Choroid plexus epithelial cell (primary cell): ENCODE data around the gene SYT2.

ENCODE experiments used
- DNase-seq: peaks from one replicate; pipeline ENCODE4 v3.0.0-alpha.2; 2010; ENCODE audit warnings: low read depth
- H3K4me3 ChIP-seq: 2 replicates; pipeline ENCODE4 v1.5.1; 2011; ENCODE audit warnings: low read depth, mild to moderate bottlenecking, control low read depth, low read length, moderate library complexity
- TF ChIP-seq, protein P1 (sequence below): conservative IDR thresholded peaks from 2 replicates; pipeline ENCODE4 v1.5.1; 2011; ENCODE audit warnings: low read depth, mild to moderate bottlenecking, control low read depth, inconsistent platforms, low read length, moderate library complexity

SYT2 gene

GRCh38 chr1:202589190-202589930, 120.9 kb downstream of the SYT2 start:
- DNase-seq, result peak; percentile 99
- TF ChIP-seq, protein P1, sequence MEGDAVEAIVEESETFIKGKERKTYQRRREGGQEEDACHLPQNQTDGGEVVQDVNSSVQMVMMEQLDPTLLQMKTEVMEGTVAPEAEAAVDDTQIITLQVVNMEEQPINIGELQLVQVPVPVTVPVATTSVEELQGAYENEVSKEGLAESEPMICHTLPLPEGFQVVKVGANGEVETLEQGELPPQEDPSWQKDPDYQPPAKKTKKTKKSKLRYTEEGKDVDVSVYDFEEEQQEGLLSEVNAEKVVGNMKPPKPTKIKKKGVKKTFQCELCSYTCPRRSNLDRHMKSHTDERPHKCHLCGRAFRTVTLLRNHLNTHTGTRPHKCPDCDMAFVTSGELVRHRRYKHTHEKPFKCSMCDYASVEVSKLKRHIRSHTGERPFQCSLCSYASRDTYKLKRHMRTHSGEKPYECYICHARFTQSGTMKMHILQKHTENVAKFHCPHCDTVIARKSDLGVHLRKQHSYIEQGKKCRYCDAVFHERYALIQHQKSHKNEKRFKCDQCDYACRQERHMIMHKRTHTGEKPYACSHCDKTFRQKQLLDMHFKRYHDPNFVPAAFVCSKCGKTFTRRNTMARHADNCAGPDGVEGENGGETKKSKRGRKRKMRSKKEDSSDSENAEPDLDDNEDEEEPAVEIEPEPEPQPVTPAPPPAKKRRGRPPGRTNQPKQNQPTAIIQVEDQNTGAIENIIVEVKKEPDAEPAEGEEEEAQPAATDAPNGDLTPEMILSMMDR, result peak; percentile 4
- H3K4me3 ChIP-seq, result no peak overlapping the region

DNA sequence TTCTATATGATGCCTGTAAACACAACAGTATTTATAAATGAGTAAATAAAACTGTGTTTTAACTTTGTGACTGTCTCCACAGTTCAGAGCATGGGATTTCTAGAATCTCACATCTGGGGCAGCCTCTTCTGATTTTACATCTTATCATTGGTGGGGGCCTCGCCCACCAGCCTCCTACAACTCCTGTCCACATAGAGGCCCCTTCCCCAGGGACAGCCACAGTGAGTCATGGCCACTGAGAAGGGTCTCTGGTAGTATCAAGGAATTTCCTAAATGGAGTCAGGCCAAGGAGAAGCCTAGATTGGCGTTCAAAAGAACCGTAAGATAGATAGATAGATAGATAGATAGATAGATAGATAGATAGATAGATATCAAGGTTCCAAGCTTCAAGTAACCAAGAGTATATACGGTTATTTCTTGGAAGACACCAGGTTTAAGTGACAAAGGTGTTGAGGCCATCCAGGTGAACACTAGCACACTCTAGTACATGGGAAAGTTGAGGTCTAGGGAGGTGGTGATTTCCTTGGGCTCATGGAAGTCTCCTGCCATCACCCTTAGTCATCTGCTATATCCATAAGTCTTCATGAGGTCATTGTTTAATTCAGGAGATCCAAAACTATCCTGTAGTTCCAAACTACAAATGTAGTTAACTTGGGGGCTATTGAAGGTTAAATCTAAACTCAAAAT, 121.6 kb downstream of the SYT2 start:
- TF ChIP-seq, protein P1, result no peak
- DNase-seq, result no peak
- no peak overlapping the region for H3K4me3 ChIP-seq

- DNase-seq, result no peak
- H3K4me3 ChIP-seq, result no peak overlapping the region
- TF ChIP-seq, protein P1, result no peak
These were observed 122.3 kb downstream of the SYT2 start for GRCh38 chr1:202587859-202588485.

DNA sequence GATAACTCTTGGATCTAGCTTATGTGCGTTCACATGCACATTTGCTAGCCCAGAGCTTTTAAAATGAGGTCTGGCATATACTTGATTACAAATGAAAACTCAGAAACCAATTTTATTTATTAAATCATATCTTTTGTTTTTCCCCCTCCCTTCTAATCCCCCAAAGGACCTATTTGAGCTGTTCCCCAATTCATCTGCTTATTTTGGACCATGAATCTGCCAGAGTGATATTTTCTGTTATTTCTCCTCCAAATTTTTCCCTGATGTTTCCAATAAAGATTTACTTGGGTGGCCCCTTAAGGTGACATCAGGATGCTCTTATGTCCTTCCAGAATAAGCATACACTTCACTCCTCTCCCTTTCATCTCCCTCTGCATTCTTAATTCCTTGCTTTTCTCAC, 123.4 kb downstream of the SYT2 start:
- no peak overlapping the region for H3K4me3 ChIP-seq
- TF ChIP-seq, protein P1, result no peak
- DNase-seq, result no peak

DNA sequence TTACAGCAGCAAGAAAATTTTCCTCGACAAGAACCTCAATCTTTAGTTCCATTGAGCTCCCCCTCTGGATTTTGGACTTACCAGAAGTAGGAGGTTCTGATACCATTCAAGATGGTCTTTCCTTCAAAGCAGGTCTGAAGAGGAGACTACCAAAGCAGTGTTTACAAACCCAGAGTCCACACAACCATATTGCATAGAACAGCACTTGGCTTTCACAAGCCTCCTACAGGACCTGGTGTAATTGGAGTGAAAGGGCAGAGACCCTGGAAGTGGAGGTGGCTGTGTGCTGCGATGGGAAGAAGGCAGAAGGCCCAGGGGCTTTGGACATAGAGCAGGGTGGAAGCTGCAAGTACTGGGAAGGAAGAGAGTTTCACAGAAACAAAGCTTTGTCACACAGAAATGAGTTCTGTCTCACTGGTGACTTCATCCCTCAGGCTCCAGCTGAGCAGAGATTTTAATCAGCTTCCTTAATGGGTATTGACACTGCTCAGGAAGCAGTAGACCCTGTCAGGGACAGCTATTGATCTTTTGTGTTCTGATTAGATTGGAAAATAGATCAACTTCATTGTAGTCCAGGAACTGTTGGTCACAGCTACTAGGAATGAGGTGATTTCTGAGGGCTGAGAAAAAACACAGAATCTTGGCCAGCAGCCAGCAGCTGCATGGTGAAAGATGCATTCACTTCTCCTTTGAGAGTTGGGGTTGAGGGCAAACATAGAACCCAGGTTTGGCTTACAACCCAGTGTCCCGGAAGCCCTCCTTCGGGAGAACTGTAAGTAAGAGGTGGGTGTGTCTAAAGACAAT, 124.0 kb downstream of the SYT2 start:
- TF ChIP-seq, protein P1, result no peak
- DNase-seq, result peak; percentile 70
- H3K4me3 ChIP-seq, result no peak overlapping the region

GRCh38 chr1:202585590-202585933, 124.7 kb downstream of the SYT2 start:
- DNase-seq, result no peak
- TF ChIP-seq, protein P1, result no peak

More at GRCh38 chr1:202585590-202585933, 124.7 kb downstream of the SYT2 start:
- no peak overlapping the region for H3K4me3 ChIP-seq
